ENCODE measurements around the gene ROGDI. TPM values are rescaled to one million over a fixed set of nuclear protein-coding genes. Genes with fewer than 3 reads are reported as not detected.
A peak's percentile ranks its signal among the peaks of the same experiment; 100 is the strongest.

ROGDI gene
- total and polyA plus RNA-seq, 10 of the 15 experiments (the other 5 are each of a cell fraction or from before 2014, with no cell fraction given), result 0.40 to 23.5 (median 12.3) TPM

DNA sequence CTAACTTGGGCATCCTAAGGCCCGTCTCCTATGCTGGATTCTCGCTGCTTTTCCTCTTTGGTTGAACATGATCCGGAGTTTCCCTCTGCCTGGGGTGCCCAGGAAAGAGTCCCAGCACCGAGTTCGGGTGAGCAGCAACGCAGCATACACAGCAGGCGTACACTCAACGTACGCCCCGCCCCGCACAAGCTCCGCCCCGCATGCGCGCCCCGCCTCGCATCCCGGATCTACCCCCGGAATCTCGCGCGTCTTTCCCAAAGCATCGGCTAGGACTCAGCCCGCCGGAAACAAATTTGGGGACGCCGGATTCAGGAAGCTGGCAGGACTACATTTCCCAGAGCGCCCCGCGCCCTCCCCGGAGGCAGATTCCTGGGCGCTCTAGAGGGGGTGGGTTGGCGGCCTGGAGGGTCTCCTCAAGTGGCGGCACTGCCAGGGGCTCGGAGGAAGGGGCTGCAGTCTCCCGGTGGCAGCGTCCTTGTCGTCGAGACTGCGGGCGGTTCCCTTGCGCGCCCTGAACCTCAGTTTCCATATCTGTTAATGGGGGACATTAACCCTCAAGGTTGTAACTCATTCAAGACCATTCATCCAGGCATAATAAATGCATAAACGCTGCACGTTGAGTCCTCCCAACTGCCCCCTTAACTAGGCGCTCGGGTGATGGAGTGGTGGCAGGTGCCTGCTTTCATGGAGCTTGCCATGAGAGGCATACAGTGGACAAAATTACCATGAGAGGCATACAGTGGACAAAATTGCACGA lies 33.7 kb downstream of the ROGDI start (continued):
- TF ChIP-seq ZZZ3 (IDR thresholded peaks at IDR 0.05; ENCODE audit: control insufficient read depth, insufficient read length, low read depth) (no peak), CHD2 (IDR thresholded peaks at IDR 0.05; ENCODE audit: borderline replicate concordance, low read depth, low read length) (peak; percentile 97), STAT1 (conservative IDR thresholded peaks at IDR 0.05) (no peak), CEBPB (IDR thresholded peaks at IDR 0.05; ENCODE audit: borderline replicate concordance in 1 of 2, low read depth in 2 of 2, low read length in 2 of 2) (no peak)

DNA sequence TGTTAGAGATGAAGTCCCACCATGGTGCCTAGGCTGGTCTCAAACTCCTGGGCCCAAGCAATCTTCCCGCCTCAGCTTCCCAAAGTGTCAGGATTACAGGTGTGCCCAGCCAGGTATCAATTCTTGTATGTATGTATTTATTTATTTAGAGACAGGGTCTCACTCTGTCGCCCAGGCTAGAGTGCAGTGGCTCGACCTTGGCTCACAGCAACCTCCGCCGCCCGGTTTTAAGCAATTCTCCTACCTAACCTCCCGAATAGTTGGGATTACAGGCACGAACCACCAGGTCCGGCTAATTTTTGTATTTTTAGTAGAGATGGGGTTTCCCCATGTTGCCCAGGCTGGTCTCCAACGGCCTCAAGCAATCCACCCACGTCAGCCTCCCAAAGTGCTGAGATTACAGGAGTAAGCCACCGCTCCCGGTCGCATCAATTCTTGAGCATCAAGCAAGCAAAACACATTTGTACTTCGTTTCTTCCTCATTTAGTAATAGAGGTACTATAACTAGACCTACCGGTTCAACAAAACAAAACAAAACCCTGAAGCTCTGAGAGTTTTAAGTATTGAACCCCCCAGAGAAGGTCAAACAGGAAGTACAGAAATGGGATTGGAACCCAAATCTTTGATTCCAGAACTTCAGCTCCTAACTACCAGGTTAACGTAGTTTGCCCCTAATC lies 34.4 kb downstream of the ROGDI start:
- FAIRE-seq, result no peak
- Histone ChIP-seq H3K36me3 (ENCODE audit: control insufficient read depth in 2 of 2, insufficient read depth in 2 of 2, low read length in 1 of 2) (peaks cover 0 to 6% of the 10 kb centered on the region in 2 experiments; a peak in 2 of 4 replicates), H3K27ac (ENCODE audit: control insufficient read depth, insufficient read depth) (peak overlapping the region; percentile 9), H2AFZ (ENCODE audit: control insufficient read depth, low read depth, low read length) (peak overlapping the region; percentile 80), H3K4me3 (peak overlapping the region; percentile 91), H3K4me2 (ENCODE audit: control insufficient read depth, insufficient read depth) (peak overlapping the region; percentile 69), H3K79me2 (ENCODE audit: control insufficient read depth, insufficient read depth, low read length) (peaks cover 18% of the 10 kb centered on the region), H3K9ac (ENCODE audit: control insufficient read depth, insufficient read depth, low read length) (peak overlapping the region; percentile 64), H3K9me3 (replicated peaks; ENCODE audit: control insufficient read depth, insufficient read depth, low read length) (no peaks in the 10 kb centered on the region), H3K27me3 (replicated peaks in 1 of 2; ENCODE audit: control insufficient read depth in 2 of 2, insufficient read depth in 2 of 2, low read length in 1 of 2) (no peaks in the 10 kb centered on the region), H4K20me1 (ENCODE audit: control insufficient read depth, insufficient read depth) (no peaks in the 10 kb centered on the region), H3K4me1 (ENCODE audit: control insufficient read depth, insufficient read depth, low read length) (peaks cover 8% of the 10 kb centered on the region; the same call in 1 of the 2 replicates)
- in situ Hi-C loops (cut with MboI), result no loop called here
- ChIA-PET POLR2A (interaction anchor here (0.8 to 2.8 kb wide), 7 partner anchors 8 to 152 kb away, joined by 3 to 15 read pairs (median 5); partner anchors contain the start of genes ANKS3 and DNAAF8), CTCF (interaction anchor here (0.9 to 1.4 kb wide), 2 partner anchors 33 to 514 kb away, joined by 3 to 7 read pairs; partner anchors contain the start of gene DNAAF8), RAD21 (ENCODE audit: unreplicated experiment) (interaction anchor here (1.9 to 2.0 kb wide), 2 partner anchors 32 to 33 kb away, joined by 6 to 18 read pairs; partner anchors contain the start of genes ANKS3 and DNAAF8), SMC1A (ENCODE audit: uncharacterized antibody, unreplicated experiment) (interaction anchor here (0.9 to 3.4 kb wide), 3 partner anchors 32 to 35 kb away, joined by 3 to 15 read pairs (median 4); partner anchors contain the start of genes ANKS3, DNAAF8 and ROGDI)
- peak; percentile 20 for DNase-seq (ENCODE audit: low read depth, low spot score)
- TF ChIP-seq SMARCA5 (IDR thresholded peaks at IDR 0.05) (no peak), CREB1 (IDR thresholded peaks at IDR 0.05; ENCODE audit: low read depth) (no peak), EGR1 (IDR thresholded peaks at IDR 0.05; ENCODE audit: borderline replicate concordance in 1 of 2, low read depth in 2 of 2, low read length in 2 of 2) (0 out of 3 replicates have a peak, but pooled peaks of 1 of the 2 experiments have one; percentile 19), MTA3 (IDR thresholded peaks at IDR 0.05; ENCODE audit: borderline replicate concordance, low read length) (no peak), NR2F1 (conservative IDR thresholded peaks at IDR 0.05) (0 out of 2 replicates have a peak, but pooled peaks have one; percentile 37)
- TF ChIP-seq, protein P1, sequence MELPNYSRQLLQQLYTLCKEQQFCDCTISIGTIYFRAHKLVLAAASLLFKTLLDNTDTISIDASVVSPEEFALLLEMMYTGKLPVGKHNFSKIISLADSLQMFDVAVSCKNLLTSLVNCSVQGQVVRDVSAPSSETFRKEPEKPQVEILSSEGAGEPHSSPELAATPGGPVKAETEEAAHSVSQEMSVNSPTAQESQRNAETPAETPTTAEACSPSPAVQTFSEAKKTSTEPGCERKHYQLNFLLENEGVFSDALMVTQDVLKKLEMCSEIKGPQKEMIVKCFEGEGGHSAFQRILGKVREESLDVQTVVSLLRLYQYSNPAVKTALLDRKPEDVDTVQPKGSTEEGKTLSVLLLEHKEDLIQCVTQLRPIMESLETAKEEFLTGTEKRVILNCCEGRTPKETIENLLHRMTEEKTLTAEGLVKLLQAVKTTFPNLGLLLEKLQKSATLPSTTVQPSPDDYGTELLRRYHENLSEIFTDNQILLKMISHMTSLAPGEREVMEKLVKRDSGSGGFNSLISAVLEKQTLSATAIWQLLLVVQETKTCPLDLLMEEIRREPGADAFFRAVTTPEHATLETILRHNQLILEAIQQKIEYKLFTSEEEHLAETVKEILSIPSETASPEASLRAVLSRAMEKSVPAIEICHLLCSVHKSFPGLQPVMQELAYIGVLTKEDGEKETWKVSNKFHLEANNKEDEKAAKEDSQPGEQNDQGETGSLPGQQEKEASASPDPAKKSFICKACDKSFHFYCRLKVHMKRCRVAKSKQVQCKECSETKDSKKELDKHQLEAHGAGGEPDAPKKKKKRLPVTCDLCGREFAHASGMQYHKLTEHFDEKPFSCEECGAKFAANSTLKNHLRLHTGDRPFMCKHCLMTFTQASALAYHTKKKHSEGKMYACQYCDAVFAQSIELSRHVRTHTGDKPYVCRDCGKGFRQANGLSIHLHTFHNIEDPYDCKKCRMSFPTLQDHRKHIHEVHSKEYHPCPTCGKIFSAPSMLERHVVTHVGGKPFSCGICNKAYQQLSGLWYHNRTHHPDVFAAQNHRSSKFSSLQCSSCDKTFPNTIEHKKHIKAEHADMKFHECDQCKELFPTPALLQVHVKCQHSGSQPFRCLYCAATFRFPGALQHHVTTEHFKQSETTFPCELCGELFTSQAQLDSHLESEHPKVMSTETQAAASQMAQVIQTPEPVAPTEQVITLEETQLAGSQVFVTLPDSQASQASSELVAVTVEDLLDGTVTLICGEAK (IDR thresholded peaks at IDR 0.05; ENCODE audit: borderline replicate concordance), result no peak
- intact Hi-C loops (cut with micrococcal nuclease; ENCODE audit: unreplicated experiment), result loop anchor here (2.0 kb wide), 3 partner anchors 33 to 79 kb away; partner anchors contain the start of genes ANKS3, DNAAF8, GLYR1 and ROGDI
- ATAC-seq, result no peak
- 21% methylated on average over 17 of the region's 17 CpGs for WGBS (ENCODE audit: insufficient coverage, insufficient replicate concordance, low lambda C conversion rate, missing lambda C conversion rate)
- no TSS peak for BruUV-seq (replicated peaks)
